LoVo (cell line): ENCODE results near the gene IL17REL.

Source experiments
- DNase-seq: peaks from one replicate; pipeline ENCODE4 v3.0.0-alpha.2; 2016; ENCODE audit warnings: low spot score

Gene IL17REL

DNA sequence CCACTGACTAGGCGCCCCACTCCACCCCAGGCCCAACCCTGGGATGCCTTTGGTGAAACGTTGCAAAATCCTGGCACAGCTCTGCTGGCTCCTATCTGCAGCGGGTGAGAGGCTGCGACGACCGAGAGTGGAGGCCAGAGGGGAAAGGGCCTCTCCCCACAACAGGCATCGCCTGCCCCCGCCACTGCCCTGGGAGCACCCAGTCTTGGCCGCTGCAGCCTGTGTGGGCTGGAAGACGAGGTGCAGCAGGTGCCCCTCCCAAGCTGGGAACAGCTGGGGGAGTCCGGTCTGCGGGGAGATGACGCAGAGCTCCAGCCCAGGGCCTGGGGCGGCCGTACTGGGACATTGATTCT lies 56.2 kb downstream of the IL17REL start:
- DNase-seq = no peak

- DNase-seq = no peak
These were observed 56.8 kb downstream of the IL17REL start for GRCh38 chr22:49955581-49956417.

DNA sequence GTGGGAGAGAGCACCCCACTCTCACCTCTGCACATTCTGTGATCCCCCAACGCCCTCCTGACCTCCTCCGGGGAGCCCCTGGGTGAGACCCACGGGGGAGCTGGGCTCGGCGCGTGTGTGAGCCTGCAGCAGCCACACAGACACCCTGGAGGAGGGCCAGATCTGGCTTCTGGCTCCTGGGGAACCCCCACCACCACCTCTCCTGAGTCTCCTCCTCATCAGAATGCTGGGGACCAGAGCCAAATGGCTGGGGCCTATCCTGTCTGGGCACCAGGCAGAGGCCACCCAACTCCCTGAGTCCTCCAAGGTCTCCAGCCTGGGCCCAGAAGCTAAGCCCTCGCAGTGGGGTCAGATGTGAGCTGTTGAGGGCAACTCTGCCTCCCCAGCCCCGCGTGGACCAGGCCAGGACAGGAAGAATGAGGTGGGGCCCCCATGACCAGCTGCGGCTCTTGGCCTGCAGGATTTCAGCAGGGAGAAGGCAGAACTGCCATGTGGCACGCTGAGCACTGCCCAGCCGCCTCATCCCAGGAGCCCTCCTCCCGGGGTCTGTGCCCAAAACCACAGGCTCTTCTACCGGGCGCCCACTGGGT lies 57.5 kb downstream of the IL17REL start:
- no peak for DNase-seq

DNA sequence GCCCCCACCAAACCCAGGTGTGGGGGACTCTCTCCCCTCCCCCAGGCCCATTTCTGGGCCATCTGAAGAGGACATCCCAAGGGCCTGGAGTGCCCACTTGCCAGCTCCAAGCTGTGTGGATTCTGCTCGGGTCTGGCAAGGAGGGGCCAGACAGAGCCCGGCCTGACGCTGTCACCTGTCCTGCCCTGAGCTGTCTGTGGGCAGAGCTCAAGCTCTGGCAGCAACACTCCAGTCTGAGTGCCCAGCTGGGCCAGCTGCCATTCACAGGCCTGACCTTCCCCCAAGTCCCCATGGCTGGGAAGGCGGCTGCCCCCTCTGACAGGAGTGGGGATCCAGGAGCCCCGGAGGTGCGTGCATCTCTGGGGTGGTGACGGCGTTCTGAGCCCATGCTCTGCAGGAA lies 58.2 kb downstream of the IL17REL start:
- no peak for DNase-seq

- no peak for DNase-seq
These were observed 58.8 kb downstream of the IL17REL start for GRCh38 chr22:49953680-49954344.

- DNase-seq = no peak
These were observed 59.4 kb downstream of the IL17REL start for GRCh38 chr22:49953027-49953679.

GRCh38 chr22:49951986-49952896 lies 60.3 kb downstream of the IL17REL start:
- DNase-seq = no peak

DNA sequence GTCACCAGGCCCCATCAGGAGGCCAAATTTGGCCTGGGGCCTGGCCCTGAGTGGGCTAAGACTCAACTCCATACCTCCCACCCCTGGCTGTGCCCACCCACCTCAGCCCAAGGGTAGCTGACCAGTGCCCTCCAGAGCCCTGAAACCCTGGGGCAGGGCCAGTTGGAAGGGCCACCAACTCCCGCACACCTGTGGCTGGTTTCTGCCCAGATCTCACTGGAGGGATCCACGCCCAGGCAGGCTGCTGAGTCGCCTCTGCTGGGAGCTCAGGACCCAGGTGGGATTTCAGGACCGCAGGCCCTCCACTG lies 60.9 kb downstream of the IL17REL start:
- DNase-seq = no peak

GRCh38 chr22:49951000-49951677 lies 61.4 kb downstream of the IL17REL start:
- no peak for DNase-seq

GRCh38 chr22:49950396-49950994 lies 62.1 kb downstream of the IL17REL start:
- DNase-seq = no peak

DNA sequence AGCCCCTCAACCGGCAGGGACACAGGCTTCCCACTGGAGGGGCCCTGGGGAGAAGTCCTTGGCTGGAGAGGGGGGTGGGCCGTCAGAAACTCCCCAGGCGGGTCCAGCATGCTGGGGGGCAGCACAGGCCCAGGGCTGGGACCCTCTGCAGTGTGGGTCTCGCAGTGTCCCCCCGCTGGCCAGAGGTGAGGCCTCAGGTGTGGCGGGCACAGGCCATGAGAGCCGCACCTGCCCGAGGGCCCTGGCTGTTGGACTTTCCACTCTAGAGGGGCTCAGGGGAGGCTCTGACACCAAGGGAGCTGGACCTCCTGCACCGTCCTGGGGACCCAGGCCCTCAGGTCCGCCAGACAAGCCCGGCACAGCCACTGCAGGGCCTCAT lies 62.7 kb downstream of the IL17REL start:
- DNase-seq = no peak

DNA sequence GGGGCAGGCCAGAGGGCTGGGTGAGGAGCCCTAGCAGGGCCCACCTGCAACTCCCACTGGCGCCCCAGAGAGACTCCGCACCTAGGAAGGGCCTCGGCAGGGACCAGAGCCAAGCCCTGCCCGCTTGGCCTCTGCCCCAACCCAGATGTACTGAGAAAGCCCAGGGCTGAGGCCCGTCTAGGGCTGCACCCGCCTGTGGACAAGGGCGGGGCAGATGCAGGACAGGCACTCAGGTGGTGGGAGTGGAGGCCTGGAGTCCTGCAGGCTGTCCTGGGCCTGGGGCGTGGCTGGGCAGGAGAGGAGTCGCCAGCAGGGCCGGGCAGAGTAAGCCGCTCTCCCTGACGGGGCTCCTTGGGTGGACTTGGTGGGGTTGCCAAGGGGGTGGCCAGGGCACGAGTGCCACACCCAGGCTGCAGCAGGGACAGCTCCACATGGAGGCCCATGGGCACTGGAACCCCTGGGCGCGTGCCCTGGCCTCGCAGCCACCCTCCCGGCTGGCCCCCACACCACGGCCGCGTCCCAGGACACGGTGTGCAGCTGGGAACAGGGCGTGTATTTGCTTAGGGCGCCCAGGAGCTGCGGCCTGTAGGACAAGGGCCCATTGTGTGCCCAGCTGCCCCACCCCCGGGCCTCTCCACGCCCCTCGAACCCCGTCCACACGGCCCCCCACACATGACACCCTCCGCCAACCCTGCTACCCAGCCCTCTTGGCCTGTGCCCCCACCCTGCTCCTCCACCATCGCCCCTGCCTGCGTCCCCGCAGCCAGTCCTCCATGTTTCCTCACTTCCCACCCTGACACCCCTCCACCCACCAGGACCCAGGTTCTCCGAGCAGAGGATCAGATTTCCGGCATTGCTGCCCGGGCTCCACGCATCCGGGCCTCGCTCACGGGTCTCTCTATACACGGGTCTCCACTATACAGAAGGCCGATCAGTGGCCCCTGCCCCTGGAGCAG lies 63.3 kb downstream of the IL17REL start:
- DNase-seq = peak; percentile 54

DNA sequence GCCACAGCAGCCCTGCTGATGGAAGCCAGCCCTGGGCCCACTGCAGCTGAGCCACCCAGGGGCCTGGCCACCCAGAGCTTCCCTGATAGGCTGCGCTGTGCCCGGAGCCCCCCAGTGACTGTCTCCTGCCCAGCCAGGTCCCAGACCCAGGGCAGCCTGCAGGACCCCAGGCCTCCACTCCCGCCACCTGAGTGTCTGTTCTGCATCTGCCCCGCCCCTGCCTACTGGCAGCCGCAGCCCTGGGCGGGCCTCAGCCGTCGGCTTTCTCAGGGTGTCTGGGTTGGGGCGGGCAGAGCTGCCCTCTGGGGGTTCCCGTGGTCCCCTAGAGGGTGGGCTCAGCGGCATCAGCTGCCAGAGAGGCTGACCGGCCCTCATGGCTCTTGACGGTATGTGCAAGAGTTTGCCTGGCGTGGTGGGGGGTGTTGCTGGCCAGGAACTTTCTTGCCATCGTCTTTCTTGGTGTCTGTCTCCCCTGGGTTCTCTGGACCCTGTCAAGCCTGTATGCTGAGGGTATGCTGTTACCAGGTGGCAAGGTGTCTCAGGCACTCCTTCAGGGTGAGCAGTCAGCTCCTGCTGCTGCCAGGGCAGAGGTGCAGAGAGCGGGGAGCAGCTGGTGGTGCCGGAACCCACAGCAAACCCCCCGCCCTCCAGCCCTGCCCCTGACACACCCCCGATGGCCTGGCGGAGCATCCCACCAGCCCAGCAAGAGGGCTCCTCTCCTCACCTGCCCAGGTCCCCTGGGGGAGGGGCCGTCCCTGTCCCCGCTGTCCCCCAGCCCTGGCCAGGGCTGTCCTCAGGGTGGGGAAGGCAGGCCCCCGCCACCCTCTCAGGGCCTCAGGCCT lies 64.2 kb downstream of the IL17REL start:
- DNase-seq = no peak

DNA sequence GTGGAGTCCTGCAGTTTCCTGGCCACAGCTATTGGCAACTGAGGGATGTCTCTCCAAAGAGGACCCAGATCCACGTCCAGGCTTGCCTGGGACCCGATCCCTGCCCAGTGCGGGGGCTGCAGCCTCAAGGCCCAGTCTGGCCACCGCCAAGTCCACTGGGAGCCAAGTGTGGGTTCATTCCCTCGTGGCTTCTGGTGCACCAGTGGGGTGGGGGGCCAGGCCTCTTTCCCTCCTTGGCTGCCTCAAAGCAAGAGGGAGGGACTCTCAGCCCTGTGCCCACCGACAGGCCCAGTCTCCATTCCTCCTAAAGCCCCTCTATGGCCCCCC lies 65.3 kb downstream of the IL17REL start:
- DNase-seq = no peak

GRCh38 chr22:49946612-49947295 lies 65.8 kb downstream of the IL17REL start:
- DNase-seq = no peak

- peak; percentile 66 for DNase-seq
These were observed 67.3 kb downstream of the IL17REL start for GRCh38 chr22:49945042-49945794.
